Measurements from ENCODE around the gene MAPK8.
"Not testable (repeated sequence)": the region's sequence is repeated elsewhere in the genome, so short reads cannot be mapped to it uniquely, and the experiment has no call there.

Gene MAPK8

DNA sequence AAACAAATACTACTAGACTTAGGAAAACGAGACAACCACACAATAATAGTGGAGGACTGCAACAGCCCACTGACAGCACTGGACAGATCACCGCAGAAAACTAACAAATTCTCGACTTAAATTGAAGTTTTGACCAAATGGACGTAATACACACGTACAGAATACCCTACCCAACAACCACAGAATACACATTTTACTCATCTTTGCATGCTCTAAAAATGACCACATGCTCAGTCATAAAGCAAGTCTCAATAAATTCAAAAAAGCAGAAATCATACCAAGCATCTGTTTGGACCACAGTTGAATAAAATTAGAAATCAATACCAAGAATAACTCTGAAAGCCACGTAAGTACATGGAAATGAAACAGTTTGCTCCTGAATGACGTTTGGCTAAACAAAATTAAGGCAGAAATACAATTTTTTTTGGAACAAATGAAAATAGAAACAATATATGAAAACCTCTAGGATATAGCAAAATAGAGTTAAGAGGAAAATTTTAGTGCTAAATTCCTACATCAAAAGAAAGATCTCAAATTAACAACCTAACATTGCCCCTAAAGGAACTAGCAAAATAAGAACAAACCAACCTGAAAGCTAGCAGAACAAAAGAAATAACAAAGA is 30.6 kb downstream of the MAPK8 start:
- H3K9me3 ChIP-seq (ENCODE audit: severe bottlenecking), result no peaks in the 10 kb centered on the region
- no peaks in the 10 kb centered on the region for H3K27me3 ChIP-seq (ENCODE audit: insufficient read depth, low read depth, severe bottlenecking)
- H3K4me3 ChIP-seq (ENCODE audit: low read depth, low read length), result no peak overlapping the region
- no peak overlapping the region for H3K27ac ChIP-seq
- DNase-seq, result no peak
- no peak for TF ChIP-seq CTCF (IDR thresholded peaks at IDR 0.05; ENCODE audit: low read depth, low read length)
- H3K36me3 ChIP-seq, result peaks cover 3% of the 10 kb centered on the region

DNA sequence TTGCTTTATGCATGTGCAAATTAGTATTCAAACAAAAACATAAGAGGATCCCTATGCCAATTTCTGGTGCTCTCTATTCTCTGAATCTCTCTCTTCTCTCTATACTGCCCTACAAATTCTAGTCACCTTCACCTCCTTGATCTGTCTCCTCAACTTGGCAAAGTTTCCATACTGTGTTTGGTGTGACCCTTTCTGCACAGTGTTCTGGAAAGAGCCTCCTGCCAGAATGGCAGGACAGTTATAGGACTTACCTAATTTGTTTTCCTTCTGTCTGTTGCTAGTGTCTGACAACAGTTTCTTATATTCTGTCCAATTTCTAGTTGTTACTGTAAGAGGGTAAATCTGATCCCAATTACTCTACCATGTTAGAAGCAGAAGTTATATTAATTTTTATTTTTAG is 34.3 kb downstream of the MAPK8 start:
- TF ChIP-seq CTCF (IDR thresholded peaks at IDR 0.05; ENCODE audit: low read depth, low read length), result no peak

DNA sequence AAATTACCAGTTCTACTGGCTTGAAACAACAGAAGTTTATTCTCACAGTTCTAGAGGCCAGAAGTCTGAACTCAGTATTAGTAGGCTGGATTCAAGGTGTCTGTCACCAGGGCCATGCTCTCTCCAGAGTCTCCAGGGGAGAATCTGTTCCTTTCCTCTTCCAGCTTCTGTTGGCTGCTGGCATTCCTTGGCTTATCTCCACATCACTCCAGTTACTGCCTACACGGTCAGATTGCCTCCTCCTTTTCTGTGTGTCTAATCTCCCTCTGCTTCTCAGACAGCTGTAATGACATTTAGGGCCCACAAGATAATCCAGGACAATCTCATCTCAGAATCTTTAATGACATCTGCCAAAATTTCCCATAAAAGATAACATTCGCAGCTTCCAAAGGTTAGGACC is 36.6 kb downstream of the MAPK8 start:
- no peak overlapping the region for H3K4me3 ChIP-seq (ENCODE audit: low read depth, low read length)
- no peak for TF ChIP-seq CTCF (IDR thresholded peaks at IDR 0.05; ENCODE audit: low read depth, low read length)
- H3K27me3 ChIP-seq (ENCODE audit: insufficient read depth, low read depth, severe bottlenecking), result no peaks in the 10 kb centered on the region
- no peaks in the 10 kb centered on the region; the same call in none of the 2 replicates for H3K36me3 ChIP-seq
- peaks cover 13% of the 10 kb centered on the region for H3K9me3 ChIP-seq (ENCODE audit: severe bottlenecking)
- H3K27ac ChIP-seq, result peak overlapping the region; percentile 13; the same call in 1 of the 2 replicates
- DNase-seq, result no peak

More for the DNA sequence above, 34.3 kb downstream of the MAPK8 start:
- Histone ChIP-seq H3K36me3 (no peaks in the 10 kb centered on the region; the same call in 1 of the 2 replicates), H3K4me3 (ENCODE audit: low read depth, low read length) (no peak overlapping the region), H3K27ac (no peak overlapping the region), H3K9me3 (ENCODE audit: severe bottlenecking) (peaks cover 7% of the 10 kb centered on the region), H3K27me3 (ENCODE audit: insufficient read depth, low read depth, severe bottlenecking) (no peaks in the 10 kb centered on the region)
- no peak for DNase-seq

DNA sequence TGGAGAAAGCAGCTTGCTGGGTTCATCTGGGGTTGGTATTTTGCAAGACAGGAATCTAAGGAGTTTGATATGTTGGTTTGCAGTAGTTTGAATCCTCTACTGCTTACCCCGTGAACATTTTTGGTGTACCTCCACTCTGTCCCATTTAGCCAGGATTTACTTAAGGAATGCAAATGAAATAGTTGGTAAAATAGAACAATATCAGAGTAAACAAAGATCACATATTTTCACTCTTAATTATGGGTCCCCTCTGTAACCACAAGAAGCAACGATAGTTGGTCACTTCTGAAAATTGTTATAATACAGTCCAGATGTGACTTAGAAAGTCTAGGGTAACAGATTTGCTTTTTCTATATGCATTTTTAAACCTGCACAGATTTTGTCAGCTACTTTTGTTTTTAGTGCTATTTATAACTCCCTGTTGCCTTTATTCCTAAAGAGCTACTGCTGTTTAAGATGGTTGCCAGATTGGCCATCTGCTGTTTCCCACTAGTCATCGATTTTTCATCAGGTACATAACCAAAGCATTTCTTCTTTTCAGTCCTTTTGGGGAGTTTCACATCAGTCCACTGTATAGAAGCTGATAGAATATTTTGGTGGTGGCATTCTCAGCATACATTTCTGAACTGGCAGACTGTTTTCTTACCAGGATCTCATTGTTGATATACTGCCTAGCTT is 37.6 kb downstream of the MAPK8 start:
- no peak for DNase-seq
- Histone ChIP-seq H3K27ac (no peak overlapping the region), H3K9me3 (ENCODE audit: severe bottlenecking) (peaks cover 13% of the 10 kb centered on the region), H3K27me3 (ENCODE audit: insufficient read depth, low read depth, severe bottlenecking) (no peaks in the 10 kb centered on the region), H3K36me3 (no peaks in the 10 kb centered on the region; the same call in none of the 2 replicates), H3K4me3 (ENCODE audit: low read depth, low read length) (no peak overlapping the region)
- no peak for TF ChIP-seq CTCF (IDR thresholded peaks at IDR 0.05; ENCODE audit: low read depth, low read length)

DNA sequence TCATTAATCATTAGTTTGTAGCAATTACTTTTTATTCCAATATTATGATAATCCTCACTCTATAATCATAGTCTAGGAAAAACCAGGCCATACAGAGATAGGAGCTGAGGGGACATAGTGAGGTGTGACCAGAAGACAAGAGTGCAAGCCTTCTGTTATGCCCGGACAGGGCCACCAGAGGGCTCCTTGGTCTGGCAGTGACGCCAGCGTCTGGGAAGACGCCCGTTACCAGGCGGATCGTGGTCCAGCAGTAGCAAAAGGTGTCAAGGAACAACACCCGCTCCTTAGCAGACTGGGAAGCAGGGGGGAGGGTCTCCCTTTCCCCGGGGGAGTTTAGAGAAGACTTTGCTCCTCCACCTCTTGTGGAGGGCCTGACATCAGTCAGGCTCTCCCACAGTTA is 39.8 kb downstream of the MAPK8 start:
- H3K36me3 ChIP-seq; H3K27me3 ChIP-seq (ENCODE audit: insufficient read depth, low read depth, severe bottlenecking); H3K27ac ChIP-seq; H3K4me3 ChIP-seq (ENCODE audit: low read depth, low read length): not testable (repeated sequence)
- DNase-seq, result peak; percentile 25
- H3K9me3 ChIP-seq (ENCODE audit: severe bottlenecking), result peaks cover 13% of the 10 kb centered on the region

- not testable (repeated sequence) for H3K4me3 ChIP-seq (ENCODE audit: low read depth, low read length); DNase-seq; H3K36me3 ChIP-seq; H3K27me3 ChIP-seq (ENCODE audit: insufficient read depth, low read depth, severe bottlenecking); H3K27ac ChIP-seq
- H3K9me3 ChIP-seq (ENCODE audit: severe bottlenecking), result peaks cover 12% of the 10 kb centered on the region
Measured at GRCh38 chr10:48347539-48347938, 41.1 kb downstream of the MAPK8 start.

DNA sequence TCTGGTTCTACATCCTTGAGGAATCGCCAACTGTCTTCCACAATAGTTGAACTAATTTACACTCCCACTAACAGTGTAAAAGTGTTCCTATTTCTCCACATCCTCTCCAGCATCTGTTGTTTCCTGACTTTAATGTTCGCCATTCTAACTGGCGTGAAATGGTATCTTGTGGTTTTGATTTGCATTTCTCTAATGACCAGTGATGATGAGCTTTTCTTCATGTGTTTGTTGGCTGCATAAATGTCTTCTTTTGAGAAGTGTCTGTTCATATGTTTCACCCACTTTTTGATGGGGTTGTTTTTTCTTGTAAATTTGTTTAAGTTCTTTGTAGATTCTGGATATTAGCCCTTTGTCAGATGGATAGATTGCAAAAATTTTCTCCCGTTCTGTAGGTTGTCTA is 41.5 kb downstream of the MAPK8 start:
- H3K27ac ChIP-seq; H3K4me3 ChIP-seq (ENCODE audit: low read depth, low read length); DNase-seq; H3K36me3 ChIP-seq; H3K9me3 ChIP-seq (ENCODE audit: severe bottlenecking); H3K27me3 ChIP-seq (ENCODE audit: insufficient read depth, low read depth, severe bottlenecking): not testable (repeated sequence)

Measured in WERI-Rb-1 (cell line).